NCI-H2081 treated with DMSO at 0.1 percent for 48 hours (cell line): Measurements from ENCODE around the gene SLC25A14.
"Not testable (repeated sequence)": the region's sequence is repeated elsewhere in the genome, so short reads cannot be mapped to it uniquely, and the experiment has no call there.

Experiments
- DNase-seq: peaks from one replicate; lab custom pipeline; 2025; lab: John Stamatoyannopoulos, UW

The SLC25A14 gene

GRCh38 chrX:130339408-130340222 is at the start of gene SLC25A14:
Gene SLC25A14 (plus strand): TSS chrX:130339919. CDS start chrX:130340279, 360 bp downstream.
- no peak for DNase-seq

GRCh38 chrX:130295519-130296296 is 44.0 kb upstream of the SLC25A14 start:
- DNase-seq, result no peak

- DNase-seq, result no peak
Measured at GRCh38 chrX:130296297-130296678, 43.4 kb upstream of the SLC25A14 start.

- DNase-seq, result no peak
Measured at GRCh38 chrX:130296743-130297142, 43.0 kb upstream of the SLC25A14 start.

- DNase-seq, result no peak
Measured at GRCh38 chrX:130299279-130300009, 40.3 kb upstream of the SLC25A14 start.

GRCh38 chrX:130300010-130300282 is 39.8 kb upstream of the SLC25A14 start:
- no peak for DNase-seq

DNA sequence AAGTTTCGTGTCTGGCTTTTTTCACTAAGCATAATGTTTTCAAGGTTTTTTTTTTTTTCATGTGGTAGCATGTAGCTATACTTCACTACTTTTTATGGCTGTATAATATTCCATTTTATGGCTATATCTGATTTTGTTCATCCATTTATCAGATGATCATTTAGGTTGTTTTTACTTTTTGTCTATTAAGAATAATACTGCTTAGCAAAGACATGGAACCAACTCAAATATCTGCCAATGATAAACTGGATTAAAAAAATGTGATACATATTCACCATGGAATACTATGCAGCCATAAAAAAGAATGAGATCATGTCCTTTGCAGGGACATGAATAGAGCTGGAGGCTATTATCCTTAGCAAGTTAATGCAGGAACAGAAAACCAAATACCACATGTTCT is 38.3 kb upstream of the SLC25A14 start:
- DNase-seq, result no peak

DNA sequence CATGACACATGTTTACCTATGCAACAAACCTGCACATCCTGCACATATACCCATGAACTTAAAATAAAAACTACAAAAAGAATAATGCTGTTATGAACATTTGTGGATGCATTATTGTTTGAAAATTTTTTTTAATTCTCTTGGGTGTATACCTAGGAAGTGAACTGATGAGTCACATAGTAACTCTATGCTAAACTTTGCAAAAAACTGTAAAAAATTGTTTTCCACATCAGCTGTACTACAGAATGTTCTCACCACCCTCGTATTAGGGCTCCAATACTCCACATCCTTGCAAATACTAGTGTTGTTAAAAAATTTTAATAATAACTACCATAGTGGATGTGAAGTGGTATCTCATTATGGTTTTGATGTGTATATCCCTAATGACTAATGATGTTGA is 37.7 kb upstream of the SLC25A14 start:
- DNase-seq, result no peak

GRCh38 chrX:130304587-130305368 is 34.9 kb upstream of the SLC25A14 start:
- DNase-seq, result no peak

- DNase-seq, result not testable (repeated sequence)
Measured at GRCh38 chrX:130319886-130320285, 19.8 kb upstream of the SLC25A14 start.

- no peak for DNase-seq
Measured at GRCh38 chrX:130321550-130321949, 18.2 kb upstream of the SLC25A14 start.

DNA sequence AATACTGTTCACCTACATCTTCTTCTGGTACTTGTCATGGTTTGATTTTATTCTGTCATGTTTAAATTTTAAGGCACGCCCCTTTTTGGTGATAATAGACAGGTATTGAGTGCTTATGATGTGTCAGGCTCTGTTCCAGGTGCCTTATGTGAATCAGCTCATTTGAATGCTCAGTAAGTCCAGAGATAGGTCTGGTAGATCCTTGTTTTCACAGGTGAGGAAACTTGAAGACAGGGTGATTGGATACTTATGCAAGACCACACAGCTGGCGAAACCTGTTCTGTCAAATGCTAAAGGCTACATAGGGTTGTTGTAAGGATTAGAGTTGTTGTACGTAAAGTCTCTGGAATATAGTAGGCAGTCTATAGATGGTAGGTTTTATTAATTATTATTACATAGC is 9.6 kb upstream of the SLC25A14 start:
- no peak for DNase-seq

DNA sequence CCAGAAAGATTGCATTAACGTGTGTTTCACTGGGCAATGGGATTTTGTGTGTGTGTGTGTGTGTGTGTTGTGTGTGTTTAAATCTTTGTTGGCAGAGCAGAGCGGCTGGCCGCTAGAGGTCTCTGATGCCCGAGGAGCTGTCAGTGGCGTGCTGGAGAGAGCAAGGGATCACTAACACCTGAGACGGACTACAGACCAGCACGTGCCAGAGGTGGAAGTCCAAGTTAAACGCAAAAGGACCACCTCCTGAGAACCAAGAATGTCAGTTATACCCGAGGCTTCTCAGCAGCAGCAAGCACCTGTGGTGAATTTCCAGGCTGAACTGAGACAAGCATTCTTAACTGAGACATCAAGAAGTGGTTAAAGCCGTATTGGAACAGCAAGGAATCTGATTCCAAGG is 9.0 kb upstream of the SLC25A14 start:
- no peak for DNase-seq

- DNase-seq, result no peak
Measured at GRCh38 chrX:130336531-130336930, 3.2 kb upstream of the SLC25A14 start.

- DNase-seq, result not testable (repeated sequence)
Measured at GRCh38 chrX:130338869-130339268, 850 bp upstream of the SLC25A14 start.

GRCh38 chrX:130340271-130340670 is 552 bp downstream of the SLC25A14 start:
- no peak for DNase-seq

DNA sequence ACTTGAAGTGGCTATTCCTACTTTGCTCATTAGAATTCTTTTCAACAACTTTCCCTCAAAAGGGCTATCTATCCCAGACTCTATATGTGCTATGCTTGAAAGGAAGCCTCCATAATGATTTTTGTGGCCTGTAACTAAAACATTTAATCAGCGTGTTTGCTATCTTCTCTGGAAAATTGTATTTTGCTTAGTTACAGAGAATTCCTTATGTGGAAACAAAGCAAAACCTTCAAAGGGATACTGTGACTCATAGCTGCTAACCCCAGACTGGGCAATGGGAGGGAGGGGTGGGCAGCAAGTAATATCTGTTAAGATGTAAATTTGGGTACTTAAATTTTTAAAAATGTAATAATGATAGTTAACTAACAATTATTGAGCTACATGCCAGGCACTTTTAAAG is 3.7 kb downstream of the SLC25A14 start:
- no peak for DNase-seq

DNA sequence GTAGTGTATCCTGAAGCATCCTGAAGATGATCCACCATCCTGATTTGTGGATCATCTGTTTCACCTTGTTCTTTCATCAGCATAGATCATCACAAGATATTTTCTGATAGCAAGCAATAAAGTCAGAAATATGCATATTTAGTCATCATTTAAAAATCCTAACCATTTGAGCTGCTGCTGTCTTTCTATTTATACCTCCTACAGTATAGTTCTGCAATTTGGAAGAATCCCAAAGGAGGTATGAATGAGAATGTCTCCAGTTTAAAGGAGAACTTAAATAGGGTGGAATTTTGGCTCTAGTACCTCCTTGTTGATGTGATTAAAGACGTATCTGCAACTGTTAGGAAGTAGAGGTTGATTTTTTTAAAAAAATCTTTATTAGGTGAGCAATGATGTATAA is 7.6 kb downstream of the SLC25A14 start:
- no peak for DNase-seq

DNA sequence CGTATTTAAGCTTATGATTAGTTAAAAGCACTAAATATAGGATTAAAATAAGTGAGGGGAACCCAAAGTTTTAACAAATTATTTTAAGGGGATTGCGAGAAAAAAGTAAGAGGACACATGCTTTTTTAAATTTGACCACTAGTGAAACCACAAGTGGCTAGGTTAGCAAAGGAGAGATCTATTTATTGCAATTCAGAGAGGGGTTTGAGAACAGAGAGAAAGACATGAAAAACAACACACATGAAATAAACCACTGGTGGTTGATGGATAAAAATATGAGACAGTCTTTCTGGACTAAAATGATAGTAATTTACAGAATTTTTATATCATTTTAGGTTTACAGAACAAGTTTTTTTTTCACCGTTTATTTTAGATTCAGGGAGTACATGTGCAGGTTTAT is 11.8 kb downstream of the SLC25A14 start:
- no peak for DNase-seq

GRCh38 chrX:130352050-130352449 is 12.3 kb downstream of the SLC25A14 start:
- not testable (repeated sequence) for DNase-seq

- no peak for DNase-seq
Measured at GRCh38 chrX:130376077-130376476, 36.4 kb downstream of the SLC25A14 start.

GRCh38 chrX:130378024-130378669 is 38.4 kb downstream of the SLC25A14 start:
- DNase-seq, result no peak
